COLO668 (cell line): ENCODE results near the gene SEC14L5.

ENCODE experiments used
- DNase-seq: peaks from one replicate; lab custom pipeline; 2025; ENCODE audit not compliant: unreplicated experiment; lab: John Stamatoyannopoulos, UW

Gene SEC14L5

GRCh38 chr16:4982056-4982867, 24.1 kb downstream of the SEC14L5 start:
- DNase-seq: no peak

DNA sequence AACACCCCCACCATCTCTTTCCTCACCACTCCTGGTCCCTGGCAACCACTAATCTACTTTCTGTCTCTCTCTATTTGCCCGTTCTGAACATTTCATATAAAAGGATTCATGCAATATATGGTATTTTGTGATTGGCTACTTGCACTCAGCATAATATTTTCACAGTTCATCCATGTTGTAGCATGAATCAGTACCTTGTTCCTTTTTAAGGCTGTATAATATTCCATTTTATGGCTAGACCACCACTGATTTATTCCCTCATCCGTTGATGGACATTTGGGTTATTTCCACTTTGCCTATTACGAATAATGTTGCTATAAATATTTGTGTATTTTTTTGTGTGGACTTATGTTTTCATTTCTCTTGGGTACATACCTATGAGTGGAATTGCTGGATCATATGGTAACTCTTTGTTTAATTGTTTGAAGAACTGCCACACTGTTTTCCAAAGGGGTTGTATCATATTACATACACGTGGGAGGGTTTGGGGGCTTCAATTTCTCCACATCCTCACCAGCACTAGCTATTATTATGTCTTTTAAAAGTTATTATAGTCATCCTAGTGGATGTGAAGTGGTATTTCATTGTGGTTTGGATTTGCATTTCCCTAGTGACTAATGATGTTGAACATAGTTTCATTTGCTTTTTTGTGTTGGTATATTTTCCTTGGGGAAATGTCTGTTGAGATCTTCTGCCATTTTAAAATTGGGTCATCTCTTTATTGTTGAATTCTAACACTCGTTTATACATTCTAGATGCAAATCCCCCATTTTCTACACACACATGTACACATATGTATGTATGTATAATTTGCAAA, 26.3 kb downstream of the SEC14L5 start:
- no peak for DNase-seq

DNA sequence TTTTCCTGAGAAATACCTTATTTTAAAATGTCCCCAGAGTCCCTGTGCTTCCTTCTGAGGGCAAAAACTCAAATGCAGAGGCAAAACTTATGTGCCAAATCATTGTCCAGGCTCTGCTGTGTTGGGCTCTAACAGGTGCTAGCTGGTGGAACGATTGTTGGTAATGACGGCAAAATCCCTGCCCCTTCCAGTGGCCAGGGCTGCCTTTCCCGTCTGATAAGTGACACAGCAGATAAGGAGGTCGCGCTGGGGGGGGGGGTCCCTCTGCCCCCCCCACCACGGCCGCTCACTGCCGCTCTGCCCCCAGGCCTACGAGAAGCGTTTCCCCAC, 29.1 kb downstream of the SEC14L5 start:
- DNase-seq: no peak

DNA sequence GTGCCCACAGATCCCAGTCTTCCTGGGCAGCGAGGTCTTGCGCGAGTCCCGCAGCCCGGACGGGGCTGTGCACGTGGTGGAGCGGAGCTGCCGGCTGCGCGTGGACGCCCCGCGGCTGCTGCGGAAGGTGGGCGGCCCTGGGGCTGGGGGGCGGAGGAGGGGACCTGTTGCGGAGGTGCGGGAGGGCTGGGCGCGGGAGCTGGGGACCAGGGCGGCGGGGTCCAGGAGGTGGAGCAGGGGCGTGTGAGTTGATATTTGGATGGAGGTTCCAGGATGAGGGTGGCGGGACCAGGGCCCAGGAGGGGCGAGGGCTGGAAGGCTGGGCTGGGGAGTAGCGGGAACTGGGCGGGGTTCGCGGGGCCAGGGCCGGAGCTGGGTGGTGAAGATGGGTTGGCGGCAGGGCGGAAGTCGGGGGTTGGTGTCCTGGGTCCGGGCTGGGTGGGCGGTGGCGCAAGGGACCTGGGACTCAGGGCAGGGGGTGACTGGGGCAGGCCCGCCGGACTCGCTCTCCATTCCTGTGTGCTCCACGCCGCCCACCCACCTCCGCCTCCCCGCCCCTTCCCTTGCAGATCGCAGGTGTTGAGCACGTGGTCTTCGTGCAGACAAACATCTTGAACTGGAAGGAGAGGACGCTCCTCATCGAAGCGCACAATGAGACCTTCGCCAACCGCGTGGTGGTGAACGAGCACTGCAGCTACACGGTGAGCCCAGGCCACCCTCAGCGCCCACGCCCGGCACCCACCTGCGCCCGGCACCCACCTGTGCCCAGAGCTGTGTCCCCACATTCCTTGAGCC, 29.6 kb downstream of the SEC14L5 start:
- DNase-seq: no peak

DNA sequence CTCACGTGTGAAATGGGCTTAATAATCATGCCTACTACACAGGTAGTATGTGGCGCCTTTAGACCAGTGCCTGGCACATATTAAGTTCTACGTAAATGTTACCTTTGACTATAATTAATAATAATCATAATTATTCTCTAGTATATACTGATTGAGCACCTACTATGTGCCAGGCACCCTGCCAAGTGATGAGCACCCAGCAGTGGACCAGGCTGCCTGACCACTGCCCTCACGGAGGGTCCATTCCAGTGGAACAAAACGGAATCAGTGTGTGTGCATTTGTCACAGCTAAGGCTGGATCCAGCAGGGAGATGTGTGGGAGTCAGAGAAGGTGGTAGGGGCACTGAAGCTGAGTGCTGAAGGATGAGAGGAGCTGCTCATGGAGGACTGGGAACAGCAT, 30.5 kb downstream of the SEC14L5 start:
- no peak for DNase-seq

GRCh38 chr16:4989391-4990006, 31.4 kb downstream of the SEC14L5 start:
- DNase-seq: no peak

- no peak for DNase-seq
Measured at GRCh38 chr16:4990415-4990814, 32.3 kb downstream of the SEC14L5 start.

DNA sequence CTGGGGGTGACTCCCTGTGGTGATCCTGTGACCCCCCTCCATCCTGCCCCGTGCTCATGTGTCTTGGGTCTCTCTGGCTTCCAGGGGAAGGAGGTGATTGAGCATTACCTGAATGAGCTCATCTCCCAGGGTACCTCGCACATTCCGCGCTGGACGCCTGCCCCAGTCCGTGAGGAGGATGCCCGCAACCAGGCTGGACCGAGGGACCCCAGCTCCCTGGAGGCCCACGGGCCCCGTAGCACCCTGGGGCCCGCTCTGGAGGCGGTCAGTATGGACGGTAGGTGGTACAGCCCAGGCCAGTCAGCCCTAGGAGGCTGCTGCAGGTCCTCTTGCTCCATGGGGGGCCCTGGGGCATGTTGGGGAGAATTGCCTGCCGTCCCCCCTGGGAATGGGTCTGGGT, 33.6 kb downstream of the SEC14L5 start:
- DNase-seq: no peak

GRCh38 chr16:4994719-4995434, 36.7 kb downstream of the SEC14L5 start:
- no peak for DNase-seq

DNA sequence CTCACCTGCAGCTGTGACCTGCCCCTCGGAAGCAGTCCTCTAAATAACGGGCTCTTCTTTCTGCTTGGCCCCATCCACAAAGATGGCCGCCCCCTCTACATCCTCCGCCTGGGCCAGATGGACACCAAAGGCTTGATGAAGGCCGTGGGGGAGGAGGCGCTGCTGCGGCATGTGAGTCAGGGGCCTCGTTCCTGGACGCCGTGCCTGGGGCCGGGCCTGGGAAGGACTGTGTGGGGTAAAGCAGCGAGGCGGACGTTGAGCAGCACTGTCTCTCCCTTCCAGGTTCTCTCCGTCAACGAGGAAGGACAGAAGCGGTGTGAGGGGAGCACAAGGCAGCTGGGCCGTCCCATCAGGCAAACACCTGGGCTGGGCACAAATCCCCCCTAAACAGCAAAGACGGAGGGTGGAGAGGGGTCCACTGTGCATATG, 42.5 kb downstream of the SEC14L5 start:
- DNase-seq: no peak

DNA sequence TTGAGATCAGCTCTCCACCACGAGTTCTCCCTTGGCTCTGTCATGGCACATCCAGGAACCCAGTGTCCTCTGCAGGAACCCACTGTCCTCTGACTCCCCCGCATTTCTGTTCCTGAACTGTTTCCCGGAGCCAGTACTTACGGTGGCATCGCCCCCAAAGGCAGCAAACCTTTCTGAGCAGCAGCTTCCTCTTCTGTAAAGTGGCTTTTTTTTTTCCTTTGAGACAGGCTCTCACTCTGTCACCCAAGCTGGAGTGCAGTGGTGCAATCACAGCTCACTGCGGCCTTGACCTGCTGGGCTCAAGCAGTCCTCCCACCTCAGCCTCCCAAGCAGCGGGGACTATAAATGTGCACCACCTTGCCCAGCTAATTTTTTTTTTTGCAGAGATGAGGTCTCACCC, 43.4 kb downstream of the SEC14L5 start:
- DNase-seq: no peak

- no peak for DNase-seq
Measured at GRCh38 chr16:5001986-5002385, 43.9 kb downstream of the SEC14L5 start.

DNA sequence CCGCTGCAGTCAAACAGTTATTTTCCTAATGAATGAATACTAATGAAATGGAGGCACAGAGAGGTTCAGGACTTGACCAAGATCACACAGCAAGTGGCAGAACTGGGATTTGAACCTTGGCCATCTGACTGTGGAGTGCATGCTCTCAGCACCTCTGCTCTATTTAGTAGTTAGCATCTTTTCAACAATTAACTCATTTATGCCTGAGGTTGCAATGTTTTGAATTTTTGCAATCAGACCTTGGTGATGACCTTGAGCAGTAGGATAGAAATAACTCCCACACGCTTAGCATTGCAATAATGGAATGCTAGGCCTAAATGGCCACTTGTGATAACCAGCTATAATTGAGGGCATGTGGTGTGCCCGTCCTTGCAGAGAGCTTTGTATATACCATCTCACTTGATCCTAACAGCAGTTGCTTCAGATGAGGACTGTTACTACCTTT, 44.6 kb downstream of the SEC14L5 start:
- DNase-seq: no peak

DNA sequence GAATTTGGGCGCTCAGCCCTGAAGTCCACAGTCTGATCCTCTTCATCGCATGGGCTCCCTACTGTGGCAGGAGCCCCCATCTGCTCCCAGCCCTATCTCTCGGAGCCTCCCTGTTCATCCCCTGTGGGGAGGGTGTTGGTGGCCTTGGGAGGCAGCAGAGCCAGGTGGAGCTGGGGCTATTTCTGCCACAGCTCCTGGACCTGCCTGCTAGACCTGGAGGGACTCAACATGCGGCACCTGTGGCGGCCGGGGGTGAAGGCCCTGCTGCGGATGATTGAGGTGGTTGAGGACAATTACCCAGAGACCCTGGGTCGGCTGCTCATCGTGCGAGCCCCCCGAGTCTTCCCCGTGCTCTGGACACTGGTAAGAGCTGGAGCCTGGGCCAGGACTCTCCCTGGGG, 45.1 kb downstream of the SEC14L5 start:
- DNase-seq: no peak

DNA sequence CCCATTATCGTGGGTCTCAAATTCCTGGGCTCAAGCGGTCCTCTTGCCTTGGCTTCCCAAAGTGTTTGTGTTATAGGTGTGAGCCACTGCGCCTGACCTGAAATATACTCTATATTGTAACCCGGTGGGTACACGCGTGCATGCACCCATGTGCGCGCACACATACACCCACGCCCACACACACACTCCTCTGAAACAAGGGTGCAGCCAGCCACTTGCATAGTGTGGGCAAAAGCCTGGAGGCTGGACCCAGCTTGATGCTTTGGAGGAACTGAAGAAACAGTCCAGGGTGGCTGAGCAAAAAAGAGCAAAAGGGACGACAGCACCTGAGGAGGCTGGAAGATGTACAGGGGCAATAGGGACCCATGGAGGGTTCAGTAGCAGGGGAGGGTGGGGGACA, 45.7 kb downstream of the SEC14L5 start:
- DNase-seq: no peak

GRCh38 chr16:5004311-5004710, 46.2 kb downstream of the SEC14L5 start:
- DNase-seq: no peak

GRCh38 chr16:5005916-5006315, 47.8 kb downstream of the SEC14L5 start:
- no peak for DNase-seq

GRCh38 chr16:5006348-5007193, 48.4 kb downstream of the SEC14L5 start:
- DNase-seq: no peak

GRCh38 chr16:5007256-5007655, 49.1 kb downstream of the SEC14L5 start:
- no peak for DNase-seq

DNA sequence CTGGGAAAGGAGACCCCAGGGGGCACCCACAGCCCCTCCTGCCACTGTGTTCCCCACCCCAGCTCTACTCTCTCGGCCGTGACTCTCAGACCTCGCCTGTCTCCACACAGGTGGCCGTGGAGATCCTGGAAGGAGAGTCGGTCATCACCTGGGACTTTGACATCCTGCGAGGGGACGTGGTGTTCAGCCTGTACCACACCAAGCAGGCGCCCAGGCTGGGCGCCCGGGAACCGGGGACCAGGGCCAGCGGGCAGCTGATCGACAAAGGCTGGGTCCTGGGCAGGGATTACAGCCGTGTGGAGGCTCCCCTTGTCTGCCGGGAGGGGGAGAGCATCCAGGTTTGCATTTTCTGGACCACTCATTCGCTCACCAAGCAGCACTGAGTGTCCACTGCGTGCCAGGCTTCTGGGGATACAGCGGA, 50.2 kb downstream of the SEC14L5 start:
- DNase-seq: no peak
